Mesenteric fat pad (tissue), 1 donor: ENCODE results near the gene FOCAD. TPM values are rescaled to one million over a fixed set of nuclear protein-coding genes. Genes with fewer than 3 reads are reported as not detected.
A peak's percentile ranks its signal among the peaks of the same experiment; 100 is the strongest.

ENCODE experiments used
- DNase-seq: peaks from one replicate; pipeline ENCODE4 v3.0.0-alpha.2; 2020; ENCODE audit warnings: low spot score
- microRNA-seq: library from miRNA; unstranded; fragments of <30 nt; microRNA quantifications from one replicate; pipeline ENCODE4 v1.2.0, GENCODE V29; 2020; ENCODE audit warnings: borderline number of aligned reads
- total RNA-seq: library from RNA; stranded (reverse); fragmentation: NEBNext Ultra II Directional; extraction: Animal tissue kit (Norgen Biotek cat#: 25700); gene quantifications from one replicate; pipeline ENCODE4 v1.2.1, GENCODE V29; 2021
- donor health status: DM: yes; HTN: yes; CAD: no.

FOCAD gene
- total RNA-seq, 1 donor from 2014 or later: 21.6 TPM

GRCh38 chr9:21002040-21002439 is 318.0 kb downstream of the FOCAD start:
- DNase-seq: no peak

DNA sequence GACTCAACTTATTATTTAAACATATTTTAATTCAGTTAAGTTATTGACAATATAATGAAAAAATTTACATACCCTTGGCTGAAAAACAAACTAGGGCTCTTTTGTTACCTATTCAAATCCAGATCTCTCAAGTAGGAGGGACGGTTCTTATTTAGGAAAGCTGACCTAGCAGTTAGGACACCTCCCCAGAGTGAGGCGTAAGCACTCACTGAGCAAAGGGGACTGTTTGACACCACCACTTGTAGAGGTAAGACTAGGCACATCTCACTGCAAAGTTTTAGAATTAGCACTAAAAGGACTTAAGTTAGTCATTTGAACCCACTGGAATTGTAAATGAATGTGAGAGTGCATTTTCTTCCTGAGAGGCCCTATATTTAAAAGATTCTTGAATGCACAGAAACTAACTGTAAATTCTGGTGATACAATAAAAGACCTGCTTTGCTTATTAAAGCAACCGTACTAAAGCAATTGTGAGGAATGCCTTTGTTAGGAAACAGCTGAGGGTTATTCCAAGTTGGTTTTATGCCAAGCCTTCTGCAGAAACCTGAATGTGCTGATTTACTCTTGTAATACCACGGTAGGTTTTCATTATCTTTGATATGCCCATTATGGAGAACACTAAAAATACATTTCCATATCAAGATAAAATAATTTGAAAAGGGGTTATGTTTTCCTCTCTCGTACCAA is 331.2 kb downstream of the FOCAD start:
- DNase-seq: no peak

- DNase-seq: no peak
Measured at GRCh38 chr9:21015995-21016394, 331.9 kb downstream of the FOCAD start.

DNA sequence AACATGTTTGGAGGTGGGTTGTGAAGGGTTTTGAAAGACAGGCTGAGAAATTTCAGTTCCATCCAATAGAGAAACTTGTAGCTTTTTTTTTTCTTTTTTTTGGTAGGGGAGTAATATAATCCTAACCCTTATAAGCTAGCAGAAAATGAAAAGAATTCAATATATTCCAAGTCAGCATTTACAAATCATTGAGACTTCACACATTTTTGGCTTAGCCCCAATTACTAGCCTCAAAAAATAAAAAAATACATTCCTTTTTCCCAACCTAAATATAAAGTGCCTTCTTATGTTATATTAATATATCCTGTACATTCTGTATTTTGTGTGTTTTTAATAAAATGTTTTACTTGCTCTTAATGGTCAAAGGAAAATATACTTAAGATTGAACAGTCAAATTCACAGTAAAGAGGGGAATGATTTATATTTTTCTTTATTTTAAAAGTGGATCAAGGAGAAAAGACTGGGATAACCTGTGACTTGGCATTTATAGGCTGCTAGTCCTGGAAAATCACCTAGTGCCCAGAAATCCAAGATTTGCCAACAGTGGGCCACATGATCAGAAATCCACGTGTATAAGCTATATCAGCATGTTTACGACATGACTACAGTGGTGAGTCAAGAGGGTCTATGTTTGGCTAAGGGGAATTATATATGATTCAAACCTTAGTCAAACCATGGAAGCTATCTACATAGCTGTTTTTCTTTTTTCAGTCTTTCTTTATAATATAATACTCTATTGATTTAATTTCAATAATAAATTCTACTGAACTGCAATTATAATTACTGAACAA is 332.8 kb downstream of the FOCAD start:
- DNase-seq: no peak

DNA sequence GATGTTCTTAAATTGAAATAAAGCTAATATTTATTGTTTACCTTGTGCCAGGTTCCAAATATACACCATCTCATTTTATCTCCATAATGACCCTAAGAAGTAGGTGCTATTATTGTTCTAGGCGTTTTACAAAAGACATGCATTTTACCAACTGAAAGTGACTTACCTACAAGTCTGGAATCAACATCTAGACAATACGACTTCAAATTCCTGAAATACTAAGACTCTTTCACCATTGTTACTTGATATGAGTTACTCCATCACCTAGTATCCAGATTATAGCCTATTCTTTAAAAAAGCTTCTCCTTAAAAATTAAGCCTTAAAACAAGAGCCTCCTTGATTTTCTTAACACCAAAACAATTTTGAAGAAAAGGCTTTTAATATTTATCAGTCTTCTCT is 334.1 kb downstream of the FOCAD start:
- no peak for DNase-seq

DNA sequence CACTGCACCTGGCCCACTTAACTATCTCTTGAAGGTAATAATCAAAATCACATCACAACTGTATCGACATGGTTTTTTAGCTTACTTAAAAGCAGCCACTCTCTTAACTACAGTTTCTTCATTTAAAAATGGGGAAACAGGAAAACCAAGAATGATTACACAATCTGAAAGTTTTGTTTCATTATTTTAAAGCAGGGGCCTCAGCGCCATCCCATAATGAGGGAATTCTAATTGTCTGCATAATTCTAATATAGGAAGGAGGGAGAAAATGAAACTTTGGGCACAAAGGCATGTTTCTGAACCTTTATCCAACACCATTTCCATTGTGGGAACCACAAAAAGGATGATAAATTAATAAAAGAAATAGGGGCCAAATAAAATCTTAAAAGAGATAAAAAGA is 339.8 kb downstream of the FOCAD start:
- DNase-seq: no peak

GRCh38 chr9:21027295-21027694 is 343.2 kb downstream of the FOCAD start:
- DNase-seq: no peak

DNA sequence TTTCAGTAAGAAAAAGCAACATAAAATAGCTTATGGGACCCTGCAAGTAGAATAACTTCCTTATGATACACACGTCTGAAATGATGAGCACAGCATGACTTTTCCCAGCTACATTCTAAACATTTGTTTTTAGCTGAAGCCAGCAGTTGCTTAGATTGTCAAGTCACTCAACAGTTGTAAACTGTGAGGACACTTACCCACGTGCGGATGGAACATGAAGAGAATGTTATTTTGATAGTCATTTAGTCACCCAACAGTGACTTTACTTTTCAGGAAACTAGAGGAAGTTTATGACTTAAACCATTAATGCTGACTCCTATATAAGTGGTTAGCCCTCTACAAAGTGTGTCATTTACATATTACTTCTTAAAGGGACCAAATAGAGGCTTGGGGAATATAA is 344.4 kb downstream of the FOCAD start:
- DNase-seq: no peak

DNA sequence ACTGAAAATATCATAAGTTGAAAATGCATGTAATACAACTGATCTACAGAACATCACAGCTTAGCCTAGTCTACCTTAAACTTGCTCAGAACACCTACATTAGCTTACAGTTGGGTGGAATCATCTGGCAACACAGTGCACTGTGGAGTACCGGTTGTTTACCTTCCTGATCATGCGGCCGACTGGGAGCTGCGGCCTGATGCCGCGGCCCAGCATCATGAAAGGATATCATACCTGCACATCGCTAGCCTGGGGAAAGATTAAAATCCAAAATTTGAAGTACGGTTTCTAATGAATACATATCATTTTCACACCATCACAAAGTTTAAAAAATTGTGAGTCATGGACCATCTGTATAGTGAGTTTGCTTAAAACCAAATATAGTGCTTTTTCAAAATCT is 345.6 kb downstream of the FOCAD start:
- no peak for DNase-seq

GRCh38 chr9:21030389-21031035 is 346.5 kb downstream of the FOCAD start:
- DNase-seq: no peak

DNA sequence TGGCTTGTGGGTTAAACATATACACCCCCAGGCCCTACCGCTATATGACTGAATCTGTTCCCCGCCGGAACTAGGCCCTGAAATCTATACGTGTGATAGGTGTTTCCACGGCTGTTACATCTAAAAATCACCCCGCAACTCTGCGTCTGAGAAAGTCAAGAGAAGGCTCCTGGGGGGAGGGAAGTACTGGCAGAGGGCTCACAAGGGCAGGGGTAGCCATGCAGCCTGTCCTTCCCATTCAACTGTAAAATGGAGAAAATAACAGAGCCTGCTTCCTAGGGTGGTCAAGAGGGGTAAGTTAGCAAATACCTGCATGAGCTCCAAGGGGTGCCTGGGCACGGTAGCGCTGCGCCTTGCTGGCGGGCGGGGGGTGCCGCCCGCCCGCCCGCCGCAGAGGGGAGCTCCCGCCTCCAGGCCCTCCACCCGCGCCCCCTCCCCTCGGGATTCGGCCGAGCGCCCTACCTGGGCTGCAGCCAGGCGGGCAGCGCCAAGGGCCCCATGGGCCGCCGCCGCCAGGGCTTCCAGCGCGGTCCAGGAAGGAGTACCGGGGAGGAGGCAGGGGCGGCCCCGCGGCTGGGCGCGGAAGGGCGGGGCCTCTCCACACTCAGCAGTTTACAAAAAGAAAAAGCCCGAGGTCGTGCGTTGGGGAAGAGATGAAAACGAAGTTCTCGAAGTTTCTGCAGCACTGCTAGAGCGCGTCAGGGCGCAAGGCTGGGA is 347.2 kb downstream of the FOCAD start, which contains the start of gene HACD4:
Gene HACD4 (minus strand): TSS at position 550 of the 717 bp plus-strand sequence. CDS start 50 bp downstream, at position 500.
- peak; percentile 89 for DNase-seq

DNA sequence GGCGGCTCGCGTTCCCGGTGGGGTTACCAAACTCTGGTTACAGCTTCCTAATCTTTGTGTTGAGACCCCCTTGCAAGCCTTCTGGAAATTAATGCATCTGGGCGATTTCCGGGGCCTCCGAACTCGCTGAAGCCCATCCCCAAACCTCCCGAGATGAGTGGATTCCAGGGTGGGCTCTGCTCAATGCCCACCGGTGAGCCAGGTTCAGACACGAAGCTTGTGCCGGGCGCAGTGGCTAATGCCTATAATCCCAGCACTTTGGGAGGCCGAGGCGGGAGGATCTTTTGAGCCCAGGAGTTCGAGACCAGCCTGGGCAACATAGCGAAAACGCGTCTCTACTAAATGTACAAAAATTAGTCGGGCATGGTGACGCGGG is 347.7 kb downstream of the FOCAD start:
- no peak for DNase-seq

GRCh38 chr9:21037278-21037677 is 353.2 kb downstream of the FOCAD start:
- DNase-seq: no peak

- DNase-seq: no peak
Measured at GRCh38 chr9:21039302-21039701, 355.2 kb downstream of the FOCAD start.

DNA sequence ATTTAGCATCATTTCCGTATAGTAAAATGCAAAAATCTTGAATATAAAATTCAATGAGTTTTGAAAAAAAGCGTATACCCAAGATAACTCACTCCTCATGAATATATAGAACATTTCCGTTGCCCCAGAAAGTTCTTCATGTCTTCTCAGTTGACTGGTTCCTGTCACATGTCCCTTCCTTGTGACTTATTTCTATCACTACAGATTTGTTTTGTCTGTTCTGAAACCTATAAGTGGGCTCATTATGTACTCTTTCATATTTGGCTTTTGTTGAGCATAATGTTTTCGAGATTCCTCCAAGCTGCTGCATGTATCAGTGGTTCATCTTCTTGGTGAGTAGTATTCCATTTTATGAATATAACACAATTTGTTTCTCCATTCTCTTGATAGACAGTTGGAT is 358.4 kb downstream of the FOCAD start:
- no peak for DNase-seq

DNA sequence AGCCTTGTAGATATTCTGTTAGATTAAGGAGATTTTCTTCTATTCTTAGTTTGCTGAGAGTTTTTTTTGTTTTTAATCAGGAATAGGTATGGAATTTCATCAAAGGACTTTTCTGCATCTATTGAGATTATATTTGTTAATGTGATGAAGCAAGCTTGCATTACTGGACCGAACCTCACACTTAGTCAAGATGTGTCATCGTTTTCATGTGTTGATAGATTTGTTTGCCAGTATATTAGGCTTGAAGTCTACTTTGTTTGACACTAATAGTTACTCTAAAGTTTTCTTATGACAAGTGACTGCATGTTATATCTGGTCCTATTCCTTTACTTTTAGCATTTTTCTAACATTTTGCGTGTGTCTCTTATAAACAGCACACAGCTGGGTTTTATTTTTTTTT is 359.8 kb downstream of the FOCAD start:
- DNase-seq: no peak

Small RNAs within 50 kb of the gene (microRNA-seq; reads per million reads assigned to microRNA genes)
- 12.3 reads per million, percentile 10 among the genes with 10 or more reads in this experiment for gene MIR491

Other genes with a start within 250 kb of the FOCAD start
- 9.9 TPM for gene MLLT3, start 61.8 kb upstream of the FOCAD start, total RNA-seq